GM21515 (cell line): ENCODE data around the gene AGPAT2.

Source experiments
- ATAC-seq: cut with Tn5 transposase; IDR thresholded peaks from one replicate; pipeline ENCODE4 v1.9.1; 2021; ENCODE audit not compliant: unreplicated experiment

AGPAT2 gene

GRCh38 chr9:136629001-136629878 lies 58.0 kb downstream of the AGPAT2 start:
- no peak for ATAC-seq

DNA sequence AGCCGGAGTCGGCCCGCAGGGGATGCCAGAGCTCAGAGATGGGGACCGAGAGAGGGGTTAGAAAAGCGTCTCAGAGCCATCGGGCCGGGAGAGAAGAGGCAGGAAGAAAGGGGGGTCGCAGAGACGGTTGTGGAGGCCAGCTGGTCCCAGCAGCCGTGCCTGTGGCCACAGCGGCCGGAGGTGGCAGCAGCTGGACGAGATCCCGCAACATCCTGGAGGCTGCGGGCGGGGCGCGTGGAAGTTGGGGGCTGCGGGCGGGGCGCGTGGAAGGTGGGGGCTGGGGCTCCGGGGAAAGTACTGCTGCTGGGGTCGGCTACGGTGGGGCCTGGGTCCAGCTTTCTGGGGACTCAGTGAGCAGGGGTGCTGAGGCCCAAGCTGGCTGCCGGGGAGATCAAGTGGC lies 59.0 kb downstream of the AGPAT2 start:
- no peak for ATAC-seq

GRCh38 chr9:136627703-136628102 lies 59.6 kb downstream of the AGPAT2 start:
- no peak for ATAC-seq

DNA sequence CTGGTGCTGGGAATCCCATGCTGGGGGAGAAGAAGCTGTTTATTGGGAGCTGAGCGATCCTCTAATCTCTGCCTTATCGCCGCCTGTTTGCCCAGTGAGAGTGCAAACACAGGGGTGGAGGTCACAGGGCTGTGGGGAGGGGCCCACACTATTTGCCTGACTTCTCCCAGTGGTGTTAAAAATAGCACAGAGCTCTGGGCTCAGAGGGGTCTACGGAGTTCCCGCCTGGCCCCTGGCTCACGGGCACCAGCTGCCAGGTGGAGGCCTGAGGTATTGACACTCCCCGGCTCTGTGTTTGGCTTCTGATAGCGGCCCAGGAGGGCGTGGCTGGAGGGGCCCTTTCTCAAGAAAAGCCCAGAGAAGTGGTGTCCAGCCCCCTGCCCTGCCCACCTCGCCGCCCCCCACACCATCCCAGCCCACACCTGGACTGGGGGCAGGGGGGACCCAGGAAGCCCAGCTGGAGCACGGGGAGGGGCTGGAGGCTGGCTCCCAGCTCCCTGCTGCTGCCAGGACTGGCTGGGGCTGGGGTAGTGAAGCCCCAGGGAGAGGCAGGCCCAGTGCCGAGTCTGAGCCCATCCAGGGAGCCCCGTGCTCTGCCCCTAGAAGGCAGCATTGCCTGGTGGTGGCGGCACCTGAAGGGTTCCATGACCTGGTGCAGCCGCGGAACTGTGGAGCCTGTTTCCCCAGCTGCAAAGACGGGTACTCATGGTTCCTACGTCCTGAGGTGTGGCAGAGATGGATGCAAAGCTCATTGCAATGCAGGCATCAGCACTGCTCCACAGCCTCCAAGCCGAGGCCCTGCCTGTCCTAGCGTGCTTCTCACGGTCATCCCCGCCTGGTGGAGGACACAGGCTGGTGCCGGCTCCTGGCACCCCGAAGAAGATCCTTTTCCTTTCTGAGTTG lies 60.3 kb downstream of the AGPAT2 start:
- ATAC-seq: no peak

- ATAC-seq: no peak
These were observed 61.1 kb downstream of the AGPAT2 start for GRCh38 chr9:136626066-136626725.

GRCh38 chr9:136625101-136626065 lies 61.9 kb downstream of the AGPAT2 start:
- no peak for ATAC-seq

DNA sequence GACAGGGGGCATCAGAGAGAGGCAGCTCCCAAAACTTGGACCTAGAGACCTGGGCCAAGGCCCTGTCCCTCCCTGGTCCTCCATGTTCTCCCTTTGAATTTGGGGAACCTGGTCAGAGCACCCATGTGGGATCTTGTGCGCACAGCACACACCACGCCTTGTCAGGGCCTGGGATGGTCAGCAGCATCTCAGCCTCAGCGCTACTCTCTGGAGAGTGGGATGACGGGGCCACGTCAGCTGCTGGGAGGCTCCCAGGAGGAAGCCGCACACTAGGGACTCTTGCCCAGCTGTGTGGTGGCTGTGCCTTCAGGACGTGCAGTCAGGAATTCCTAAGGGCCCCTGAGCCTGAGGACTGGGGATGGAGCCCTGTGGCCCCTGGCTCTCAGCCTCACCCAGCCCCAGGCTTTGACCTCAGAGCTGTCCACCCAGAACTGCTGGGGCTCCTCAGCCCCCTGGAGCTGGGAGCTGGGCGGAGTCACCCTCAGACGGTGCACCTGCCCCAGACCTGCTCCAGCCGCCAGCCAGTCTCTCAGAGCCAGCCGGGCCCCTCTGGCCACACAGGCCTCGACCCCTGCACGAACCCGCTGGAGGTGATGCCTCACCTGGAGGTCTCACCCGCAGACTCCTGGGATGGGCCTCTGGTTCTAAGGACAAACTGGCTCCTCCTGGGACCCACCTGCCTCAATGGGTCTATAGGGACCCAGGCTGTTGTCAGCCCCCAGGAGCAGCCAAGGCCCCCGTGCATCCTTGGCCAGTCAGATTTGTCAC lies 62.9 kb downstream of the AGPAT2 start:
- no peak for ATAC-seq

GRCh38 chr9:136623842-136624183 lies 63.4 kb downstream of the AGPAT2 start:
- no peak for ATAC-seq
